Smooth muscle cell (in vitro differentiated cells): ENCODE measurements around the gene BARX2. TPM values are rescaled to one million over a fixed set of nuclear protein-coding genes. Genes with fewer than 3 reads are reported as not detected.
"Not testable (repeated sequence)": the region's sequence is repeated elsewhere in the genome, so short reads cannot be mapped to it uniquely, and the experiment has no call there.

ENCODE experiments used
- DNase-seq: peaks from one replicate; lab custom pipeline; 2025; ENCODE audit not compliant: unreplicated experiment; lab: John Stamatoyannopoulos, UW
- H2AFZ ChIP-seq: fragments of 200-600 bp; sonication (generic); 2 replicates; pipeline ENCODE4 v1.6.0; 2016; ENCODE audit warnings: antibody characterized with exemption, low read depth, mild to moderate bottlenecking
- H3F3A ChIP-seq: fragments of 200-600 bp; sonication (generic); 2 replicates; pipeline ENCODE4 v1.6.0; 2017; ENCODE audit warnings: antibody characterized with exemption, low read depth
- H3K27ac ChIP-seq: fragments of 200-600 bp; sonication (generic); 2 replicates; pipeline ENCODE4 v1.5.1; 2016; ENCODE audit warnings: low read depth, mild to moderate bottlenecking
- H3K27me3 ChIP-seq: fragments of 200-600 bp; sonication (generic); 2 replicates; pipeline ENCODE4 v1.6.1; 2016; ENCODE audit warnings: low read depth, mild to moderate bottlenecking
- H3K36me3 ChIP-seq: fragments of 200-600 bp; sonication (generic); 2 replicates; pipeline ENCODE4 v1.5.1; 2016; ENCODE audit warnings: low read depth
- H3K4me1 ChIP-seq: fragments of 200-600 bp; sonication (generic); 2 replicates; pipeline ENCODE4 v1.5.1; 2016; ENCODE audit warnings: low read depth
- H3K4me2 ChIP-seq: fragments of 200-600 bp; sonication (generic); 2 replicates; pipeline ENCODE4 v1.6.0; 2016; ENCODE audit warnings: mild to moderate bottlenecking
- H3K4me3 ChIP-seq: fragments of 200-600 bp; sonication (generic); 2 replicates; pipeline ENCODE4 v1.5.1; 2016; ENCODE audit warnings: mild to moderate bottlenecking
- H3K79me2 ChIP-seq: fragments of 200-600 bp; sonication (generic); 2 replicates; pipeline ENCODE4 v1.6.0; 2016; ENCODE audit warnings: low read depth, mild to moderate bottlenecking
- H3K9ac ChIP-seq: fragments of 200-600 bp; sonication (generic); 2 replicates; pipeline ENCODE4 v1.6.0; 2016; ENCODE audit warnings: low read depth
- H3K9me3 ChIP-seq: fragments of 200-600 bp; sonication (generic); replicated peaks from 2 replicates; pipeline ENCODE4 v1.5.1; 2016; ENCODE audit warnings: low read depth
- H4K20me1 ChIP-seq: fragments of 200-600 bp; sonication (generic); 2 replicates; pipeline ENCODE4 v1.6.0; 2016; ENCODE audit warnings: low read depth
- CTCF ChIP-seq: fragments of 200-600 bp; sonication (generic); IDR thresholded peaks from 2 replicates; pipeline ENCODE4 v1.5.1; 2017; ENCODE audit warnings: borderline replicate concordance, mild to moderate bottlenecking, antibody characterized with exemption; ENCODE audit not compliant: insufficient read depth, poor library complexity, severe bottlenecking
- WGBS: methylation state at CpG from one replicate; pipeline ENCODE4 v1.1.7; 2016; ENCODE audit warnings: low lambda C conversion rate; 5-methylcytosine and 5-hydroxymethylcytosine counted together
- polyA plus RNA-seq: library from polyadenylated mRNA; unstranded; fragments of >200 nt; fragmentation: Nextera tagmentation; extraction: Ambion mirVana; gene quantifications from 2 replicates; pipeline ENCODE4 v1.2.1, GENCODE V29; 2016
- total RNA-seq: library from RNA; depleted of rRNA; stranded (reverse); fragments of >200 nt; gene quantifications from 2 replicates; pipeline ENCODE4 v1.2.3, GENCODE V29; 2014

Gene BARX2
- total RNA-seq: 2.2 and 4.8 TPM in 2 replicates
- polyA plus RNA-seq: 1.2 and 3.2 TPM in 2 replicates

- DNase-seq: no peak
- H3K4me3 ChIP-seq: peak within 1 kb of the TSS; percentile 60
- peak within 1 kb of the TSS; percentile 29 for H3K27ac ChIP-seq
- WGBS: 4% methylated on average over 59 of the region's 81 CpGs
- no peaks in the 10 kb centered on the region for H4K20me1 ChIP-seq
- peaks cover 90% of the 10 kb centered on the region for H3K27me3 ChIP-seq
- no peaks in the 10 kb centered on the region for H3F3A ChIP-seq
- no peaks in the 10 kb centered on the region for H3K79me2 ChIP-seq
- peak; percentile 43 for TF ChIP-seq CTCF
- no peaks in the 10 kb centered on the region for H3K9me3 ChIP-seq
- H3K9ac ChIP-seq: peak within 1 kb of the TSS; percentile 41
- peaks cover 14% of the 10 kb centered on the region for H3K4me1 ChIP-seq
- H3K4me2 ChIP-seq: peak within 1 kb of the TSS; percentile 93
- peak within 1 kb of the TSS; percentile 82 for H2AFZ ChIP-seq
- H3K36me3 ChIP-seq: no peaks in the 10 kb centered on the region
Measured at GRCh38 chr11:129375751-129376657, at the start of gene BARX2. Gene BARX2 (plus strand): TSS chr11:129375848. CDS start chr11:129376036, 188 bp downstream.

- 72% methylated on average over 2 of the region's 2 CpGs for WGBS
- no peaks in the 10 kb centered on the region for H3K9me3 ChIP-seq
Measured at GRCh38 chr11:129326921-129327320, 48.7 kb upstream of the BARX2 start.

GRCh38 chr11:129327708-129328107, 47.9 kb upstream of the BARX2 start:
- not testable (repeated sequence) for H3K4me2 ChIP-seq, DNase-seq, H3K27ac ChIP-seq, H2AFZ ChIP-seq, H3K36me3 ChIP-seq, H3K4me3 ChIP-seq, H3K4me1 ChIP-seq, H3K79me2 ChIP-seq, H3K9ac ChIP-seq, H3F3A ChIP-seq, H4K20me1 ChIP-seq, H3K27me3 ChIP-seq, H3K9me3 ChIP-seq
- 91% methylated on average over 4 of the region's 4 CpGs for WGBS

More at GRCh38 chr11:129326921-129327320, 48.7 kb upstream of the BARX2 start:
- Histone ChIP-seq H3F3A (peaks cover 5% of the 10 kb centered on the region), H3K36me3 (no peaks in the 10 kb centered on the region), H4K20me1 (no peaks in the 10 kb centered on the region), H3K27me3 (no peaks in the 10 kb centered on the region), H3K79me2 (no peaks in the 10 kb centered on the region), H3K9ac (no peak overlapping the region), H3K27ac (no peak overlapping the region), H3K4me1 (no peaks in the 10 kb centered on the region), H3K4me3 (no peak overlapping the region), H2AFZ (no peak overlapping the region), H3K4me2 (no peak overlapping the region)
- no peak for TF ChIP-seq CTCF
- no peak for DNase-seq

GRCh38 chr11:129328756-129329155, 46.9 kb upstream of the BARX2 start:
- Histone ChIP-seq H2AFZ (no peak overlapping the region), H3K9ac (no peak overlapping the region), H3F3A (peaks cover 5% of the 10 kb centered on the region), H3K36me3 (no peaks in the 10 kb centered on the region), H3K27ac (no peak overlapping the region), H3K9me3 (no peaks in the 10 kb centered on the region), H3K4me3 (no peak overlapping the region), H3K79me2 (no peaks in the 10 kb centered on the region), H4K20me1 (no peaks in the 10 kb centered on the region), H3K4me2 (no peak overlapping the region), H3K27me3 (no peaks in the 10 kb centered on the region), H3K4me1 (no peaks in the 10 kb centered on the region)
- no peak for TF ChIP-seq CTCF
- no peak for DNase-seq
